Measurements from ENCODE around the gene MARK2. TPM values are rescaled to one million over a fixed set of nuclear protein-coding genes. Genes with fewer than 3 reads are reported as not detected.

MARK2 gene
- polyA plus RNA-seq, 1 of the 3 experiments (the other 2 are of a cell fraction), result 18.8 TPM

DNA sequence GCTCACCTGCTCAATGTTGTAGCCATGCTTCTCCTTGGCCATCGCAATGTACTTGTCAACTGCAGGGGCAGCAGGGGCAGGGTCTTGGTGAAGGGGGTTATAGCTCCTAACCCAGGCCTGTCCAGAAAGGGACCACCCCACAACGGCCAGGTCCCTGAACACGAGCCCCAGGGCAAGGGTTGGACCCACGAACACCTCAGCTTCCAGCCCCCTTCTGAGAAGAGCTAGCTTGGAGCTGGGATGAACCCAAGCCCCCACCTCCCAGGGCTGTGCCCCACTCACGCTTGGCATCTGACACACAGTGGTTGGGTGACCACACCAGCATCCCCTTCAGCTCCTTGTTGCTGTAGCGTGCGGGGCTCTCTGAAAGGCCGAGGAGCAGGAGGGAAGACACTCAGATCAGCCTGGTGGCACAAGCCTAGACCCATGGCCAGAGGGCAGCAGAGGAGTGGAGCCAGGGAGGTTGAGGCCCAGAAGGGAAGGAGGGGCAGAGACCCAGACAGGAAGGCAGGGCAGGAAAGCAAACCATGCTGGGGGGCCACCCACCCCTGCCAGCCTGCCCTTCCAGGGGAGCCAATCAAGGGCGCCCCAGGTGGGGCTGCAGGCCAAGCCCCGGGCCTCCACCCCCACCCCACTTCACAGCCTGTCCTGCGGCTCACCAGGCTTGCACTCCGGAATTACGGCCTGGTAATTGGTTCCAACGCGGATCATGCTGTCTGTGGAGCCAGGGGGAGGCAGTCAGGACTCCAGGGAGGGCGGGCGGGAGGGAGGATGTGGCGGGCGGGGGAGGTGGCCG lies 76.2 kb downstream of the MARK2 start:
- WGBS (ENCODE audit: low lambda C conversion rate), result 71% methylated on average over 19 of the region's 20 CpGs
- Histone ChIP-seq H3K9me2 (no peaks in the 10 kb centered on the region), H3K4me2 (no peak overlapping the region), H4K20me1 (ENCODE audit: insufficient read depth) (no peaks in the 10 kb centered on the region), H3K27me3 (ENCODE audit: insufficient read depth) (no peaks in the 10 kb centered on the region), H3F3A (replicated peaks; ENCODE audit: insufficient read depth) (no peaks in the 10 kb centered on the region), H3K9me3 (no peaks in the 10 kb centered on the region), H3K79me2 (ENCODE audit: insufficient read depth) (no peaks in the 10 kb centered on the region), H3K27ac (ENCODE audit: low read depth in 2 of 2, low read length in 1 of 2) (peak overlapping the region in 1 of 2 experiments; percentile 56; a peak in 2 of 4 replicates), H2AFZ (ENCODE audit: low read depth) (no peak overlapping the region), H3K4me1 (ENCODE audit: control insufficient read depth in 1 of 2, insufficient read depth in 2 of 2, low read depth in 1 of 2, low read length in 1 of 2) (peaks cover 4 to 49% of the 10 kb centered on the region in 2 experiments; a peak in 3 of 4 replicates), H3K4me3 (ENCODE audit: low read depth in 2 of 2, low read length in 1 of 2) (peak overlapping the region in 1 of 2 experiments; percentile 64; a peak in 2 of 4 replicates), H3K36me3 (replicated peaks in 1 of 2; ENCODE audit: control insufficient read depth in 1 of 2, insufficient read depth in 2 of 2, low read length in 1 of 2) (peaks cover 0 to 10% of the 10 kb centered on the region in 2 experiments), H3K9ac (no peak overlapping the region)
- ChIA-PET POLR2A (interaction anchor here (1.5 to 2.2 kb wide), 2 partner anchors 28 to 30 kb away, joined by 8 to 12 read pairs; no protein-coding TSS in a partner anchor), CTCF (interaction anchor here (0.5 to 6.7 kb wide), 7 partner anchors 13 to 233 kb away, joined by 3 to 113 read pairs (median 3); partner anchors contain the start of gene MARK2)
- DNase-seq, result peak; percentile 79
- TF ChIP-seq, protein P1, sequence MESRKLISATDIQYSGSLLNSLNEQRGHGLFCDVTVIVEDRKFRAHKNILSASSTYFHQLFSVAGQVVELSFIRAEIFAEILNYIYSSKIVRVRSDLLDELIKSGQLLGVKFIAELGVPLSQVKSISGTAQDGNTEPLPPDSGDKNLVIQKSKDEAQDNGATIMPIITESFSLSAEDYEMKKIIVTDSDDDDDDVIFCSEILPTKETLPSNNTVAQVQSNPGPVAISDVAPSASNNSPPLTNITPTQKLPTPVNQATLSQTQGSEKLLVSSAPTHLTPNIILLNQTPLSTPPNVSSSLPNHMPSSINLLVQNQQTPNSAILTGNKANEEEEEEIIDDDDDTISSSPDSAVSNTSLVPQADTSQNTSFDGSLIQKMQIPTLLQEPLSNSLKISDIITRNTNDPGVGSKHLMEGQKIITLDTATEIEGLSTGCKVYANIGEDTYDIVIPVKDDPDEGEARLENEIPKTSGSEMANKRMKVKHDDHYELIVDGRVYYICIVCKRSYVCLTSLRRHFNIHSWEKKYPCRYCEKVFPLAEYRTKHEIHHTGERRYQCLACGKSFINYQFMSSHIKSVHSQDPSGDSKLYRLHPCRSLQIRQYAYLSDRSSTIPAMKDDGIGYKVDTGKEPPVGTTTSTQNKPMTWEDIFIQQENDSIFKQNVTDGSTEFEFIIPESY (IDR thresholded peaks at IDR 0.05; ENCODE audit: borderline replicate concordance, low read depth), result no peak
- TF ChIP-seq ELF1 (IDR thresholded peaks at IDR 0.05) (no peak), FOXJ3 (CRISPR knock-in tag; IDR thresholded peaks at IDR 0.05) (no peak), RXRA (IDR thresholded peaks at IDR 0.05; ENCODE audit: borderline replicate concordance, low read depth) (no peak)

DNA sequence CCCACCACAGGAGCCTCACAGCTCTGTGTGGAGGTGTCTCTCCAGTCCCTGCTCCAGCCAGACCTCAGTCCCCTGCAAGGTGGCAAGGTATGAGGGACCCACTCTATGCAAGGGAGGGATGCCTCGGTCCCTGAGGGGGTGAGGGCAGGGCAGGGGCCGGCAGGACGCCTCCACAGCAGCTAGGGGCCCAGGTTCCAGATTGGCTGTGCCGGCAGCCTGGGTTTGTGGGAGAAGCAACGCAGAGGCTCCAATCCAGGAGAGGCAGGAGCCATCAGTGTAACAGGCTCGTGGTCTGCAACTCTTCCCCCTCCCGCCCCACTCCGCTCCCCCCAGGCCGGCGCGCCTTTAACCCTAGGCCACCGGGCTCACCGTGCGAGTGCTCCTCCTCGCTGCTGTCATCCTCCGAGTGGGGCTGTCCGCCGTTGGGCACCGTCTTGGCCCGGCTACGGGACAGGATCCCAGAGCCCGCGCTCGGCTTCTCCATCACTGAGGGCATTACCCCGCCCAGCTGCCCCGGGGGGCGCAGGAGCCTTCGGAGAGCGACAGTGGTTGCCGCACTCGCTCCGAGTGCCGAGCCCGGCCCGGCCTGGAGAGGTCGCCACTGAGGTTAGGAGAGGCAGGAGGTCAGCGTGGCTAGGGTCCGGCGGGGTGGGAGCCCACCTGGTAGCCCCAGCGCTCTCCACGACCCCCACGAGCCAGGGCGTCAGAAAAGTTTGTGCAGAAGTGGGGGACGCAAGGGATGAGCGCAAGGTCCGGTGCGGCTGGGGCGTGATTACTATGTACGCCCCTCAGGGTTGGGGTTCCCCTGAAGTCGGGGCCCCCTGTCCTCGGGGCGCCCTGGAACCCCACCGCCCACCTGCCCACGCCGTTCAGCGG lies 77.3 kb downstream of the MARK2 start:
- TF ChIP-seq NRF1 (IDR thresholded peaks at IDR 0.05; ENCODE audit: low read depth, low read length), result no peak
- peak; percentile 58 for TF ChIP-seq RAD21 (IDR thresholded peaks at IDR 0.05; ENCODE audit: low read length)
- TF ChIP-seq SIN3A (IDR thresholded peaks at IDR 0.05; ENCODE audit: borderline replicate concordance, low read depth, low read length), result no peak
- TF ChIP-seq, protein P2, sequence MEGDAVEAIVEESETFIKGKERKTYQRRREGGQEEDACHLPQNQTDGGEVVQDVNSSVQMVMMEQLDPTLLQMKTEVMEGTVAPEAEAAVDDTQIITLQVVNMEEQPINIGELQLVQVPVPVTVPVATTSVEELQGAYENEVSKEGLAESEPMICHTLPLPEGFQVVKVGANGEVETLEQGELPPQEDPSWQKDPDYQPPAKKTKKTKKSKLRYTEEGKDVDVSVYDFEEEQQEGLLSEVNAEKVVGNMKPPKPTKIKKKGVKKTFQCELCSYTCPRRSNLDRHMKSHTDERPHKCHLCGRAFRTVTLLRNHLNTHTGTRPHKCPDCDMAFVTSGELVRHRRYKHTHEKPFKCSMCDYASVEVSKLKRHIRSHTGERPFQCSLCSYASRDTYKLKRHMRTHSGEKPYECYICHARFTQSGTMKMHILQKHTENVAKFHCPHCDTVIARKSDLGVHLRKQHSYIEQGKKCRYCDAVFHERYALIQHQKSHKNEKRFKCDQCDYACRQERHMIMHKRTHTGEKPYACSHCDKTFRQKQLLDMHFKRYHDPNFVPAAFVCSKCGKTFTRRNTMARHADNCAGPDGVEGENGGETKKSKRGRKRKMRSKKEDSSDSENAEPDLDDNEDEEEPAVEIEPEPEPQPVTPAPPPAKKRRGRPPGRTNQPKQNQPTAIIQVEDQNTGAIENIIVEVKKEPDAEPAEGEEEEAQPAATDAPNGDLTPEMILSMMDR (IDR thresholded peaks at IDR 0.05), result peak; percentile 61
- TF ChIP-seq GABPA (IDR thresholded peaks at IDR 0.05; ENCODE audit: low read depth), result no peak
- 0 out of 2 replicates have a peak, but pooled peaks have one; percentile 40 for TF ChIP-seq MXI1 (IDR thresholded peaks at IDR 0.05; ENCODE audit: low read depth, low read length)
- peak; percentile 57 for TF ChIP-seq SMC3 (IDR thresholded peaks at IDR 0.05; ENCODE audit: low read depth, low read length)
- Histone ChIP-seq H3K9me3 (no peaks in the 10 kb centered on the region), H3K79me2 (ENCODE audit: insufficient read depth) (no peaks in the 10 kb centered on the region), H4K20me1 (ENCODE audit: insufficient read depth) (no peaks in the 10 kb centered on the region), H3K4me1 (ENCODE audit: control insufficient read depth in 1 of 2, insufficient read depth in 2 of 2, low read depth in 1 of 2, low read length in 1 of 2) (peaks cover 4 to 46% of the 10 kb centered on the region in 2 experiments; a peak in 3 of 4 replicates), H3K4me3 (ENCODE audit: low read depth in 2 of 2, low read length in 1 of 2) (peak overlapping the region; percentile 58 to 64), H3K36me3 (replicated peaks in 1 of 2; ENCODE audit: control insufficient read depth in 1 of 2, insufficient read depth in 2 of 2, low read length in 1 of 2) (peaks cover 0 to 7% of the 10 kb centered on the region in 2 experiments), H2AFZ (ENCODE audit: low read depth) (no peak overlapping the region), H3K9me2 (no peaks in the 10 kb centered on the region), H3K9ac (no peak overlapping the region), H3K4me2 (peak overlapping the region; percentile 84), H3F3A (replicated peaks; ENCODE audit: insufficient read depth) (no peaks in the 10 kb centered on the region), H3K27ac (ENCODE audit: low read depth in 2 of 2, low read length in 1 of 2) (peak overlapping the region in 1 of 2 experiments; percentile 98; a peak in 2 of 4 replicates), H3K27me3 (ENCODE audit: insufficient read depth) (no peaks in the 10 kb centered on the region)
- CTCF ChIA-PET, result interaction anchor here (0.5 to 6.7 kb wide), 15 partner anchors 9 to 232 kb away, joined by 3 to 113 read pairs (median 3); partner anchors contain the start of genes MARK2 and NAA40
- POLR2A ChIA-PET, result interaction anchor here (0.7 to 2.2 kb wide), 4 partner anchors 23 to 231 kb away, joined by 4 to 12 read pairs (median 6); partner anchors contain the start of gene NAA40
- WGBS (ENCODE audit: low lambda C conversion rate), result no CpG with 5 or more reads among the region's 56 CpGs
- peak; percentile 91 for DNase-seq

Measured in SK-N-SH (cell line).